ENCODE results near the gene ERRFI1. TPM values are rescaled to one million over a fixed set of nuclear protein-coding genes. Genes with fewer than 3 reads are reported as not detected.

Gene ERRFI1
- total RNA-seq, 2 experiments from 2014 or later: not detected

DNA sequence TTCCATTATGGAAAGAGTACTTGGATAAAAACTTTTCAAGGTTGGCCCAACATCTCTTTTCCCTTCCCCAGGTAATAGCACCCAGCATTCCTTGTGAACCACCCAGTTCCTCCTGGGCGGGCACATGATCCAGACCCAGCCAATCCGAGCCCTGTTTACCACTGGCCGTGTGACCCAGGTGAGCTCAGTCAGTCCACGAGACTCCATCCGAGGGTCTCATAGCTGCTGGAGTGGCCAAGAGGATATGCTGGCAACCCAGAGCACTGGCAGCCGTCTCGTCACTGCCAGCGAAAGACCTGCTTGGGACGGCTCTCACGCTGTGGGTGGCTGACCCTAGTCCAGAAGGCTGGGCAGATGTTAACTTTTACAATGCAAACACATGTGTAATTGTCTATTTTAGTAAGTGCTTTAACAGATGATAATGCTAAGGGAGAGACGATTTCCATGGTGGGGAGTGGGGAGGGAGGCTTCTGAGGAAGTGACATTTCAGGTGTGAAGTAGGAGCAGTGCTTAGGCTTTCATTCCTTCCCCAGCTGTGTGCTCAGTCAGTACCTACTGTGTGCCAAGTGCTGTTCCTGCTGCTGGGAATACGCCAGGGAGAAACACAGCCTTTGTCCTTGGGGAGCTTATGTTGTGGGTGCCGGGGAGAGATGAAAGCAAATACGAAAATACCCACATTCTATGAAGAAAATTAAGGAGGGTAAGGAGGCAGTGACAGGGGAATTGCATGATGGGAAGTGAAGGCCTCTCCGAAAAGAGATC is 40.1 kb downstream of the ERRFI1 start:
- Histone ChIP-seq H2AFZ (ENCODE audit: low read length) (no peak overlapping the region), H3K27ac (ENCODE audit: low read depth, low read length, poor library complexity, severe bottlenecking) (no peak overlapping the region), H4K20me1 (ENCODE audit: insufficient read depth, low read length) (no peaks in the 10 kb centered on the region; the same call in 1 of the 2 replicates), H3K36me3 (ENCODE audit: insufficient read depth, low read length) (peaks cover 62% of the 10 kb centered on the region), H3K9me3 (ENCODE audit: low read length) (no peaks in the 10 kb centered on the region), H3K9me2 (ENCODE audit: insufficient read depth, low read length) (no peaks in the 10 kb centered on the region), H3K4me3 (ENCODE audit: low read depth, low read length, poor library complexity, severe bottlenecking) (no peak overlapping the region), H3K79me2 (ENCODE audit: insufficient read depth, low read depth, low read length) (no peaks in the 10 kb centered on the region), H3K4me1 (ENCODE audit: insufficient read depth, low read length, poor library complexity, severe bottlenecking) (no peaks in the 10 kb centered on the region), H3K4me2 (ENCODE audit: low read length) (no peak overlapping the region)
- no peak for DNase-seq (ENCODE audit: low spot score)
- no peak for TF ChIP-seq EZH2phosphoT487 (IDR thresholded peaks at IDR 0.05; ENCODE audit: borderline replicate concordance, low read depth, low read length)
- TF ChIP-seq, protein P1, sequence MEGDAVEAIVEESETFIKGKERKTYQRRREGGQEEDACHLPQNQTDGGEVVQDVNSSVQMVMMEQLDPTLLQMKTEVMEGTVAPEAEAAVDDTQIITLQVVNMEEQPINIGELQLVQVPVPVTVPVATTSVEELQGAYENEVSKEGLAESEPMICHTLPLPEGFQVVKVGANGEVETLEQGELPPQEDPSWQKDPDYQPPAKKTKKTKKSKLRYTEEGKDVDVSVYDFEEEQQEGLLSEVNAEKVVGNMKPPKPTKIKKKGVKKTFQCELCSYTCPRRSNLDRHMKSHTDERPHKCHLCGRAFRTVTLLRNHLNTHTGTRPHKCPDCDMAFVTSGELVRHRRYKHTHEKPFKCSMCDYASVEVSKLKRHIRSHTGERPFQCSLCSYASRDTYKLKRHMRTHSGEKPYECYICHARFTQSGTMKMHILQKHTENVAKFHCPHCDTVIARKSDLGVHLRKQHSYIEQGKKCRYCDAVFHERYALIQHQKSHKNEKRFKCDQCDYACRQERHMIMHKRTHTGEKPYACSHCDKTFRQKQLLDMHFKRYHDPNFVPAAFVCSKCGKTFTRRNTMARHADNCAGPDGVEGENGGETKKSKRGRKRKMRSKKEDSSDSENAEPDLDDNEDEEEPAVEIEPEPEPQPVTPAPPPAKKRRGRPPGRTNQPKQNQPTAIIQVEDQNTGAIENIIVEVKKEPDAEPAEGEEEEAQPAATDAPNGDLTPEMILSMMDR (conservative IDR thresholded peaks at IDR 0.05; ENCODE audit: low read length): no peak
- no TSS peak for BruUV-seq (replicated peaks)
- intact Hi-C loops (cut with micrococcal nuclease; ENCODE audit: unreplicated experiment): no loop called here
- ChIA-PET CTCF (ENCODE audit: unreplicated experiment) (no interaction called here), POLR2A (interaction anchor here (0.7 kb wide), 1 partner anchor 31 kb away, joined by 4 read pairs; no protein-coding TSS in a partner anchor)

DNA sequence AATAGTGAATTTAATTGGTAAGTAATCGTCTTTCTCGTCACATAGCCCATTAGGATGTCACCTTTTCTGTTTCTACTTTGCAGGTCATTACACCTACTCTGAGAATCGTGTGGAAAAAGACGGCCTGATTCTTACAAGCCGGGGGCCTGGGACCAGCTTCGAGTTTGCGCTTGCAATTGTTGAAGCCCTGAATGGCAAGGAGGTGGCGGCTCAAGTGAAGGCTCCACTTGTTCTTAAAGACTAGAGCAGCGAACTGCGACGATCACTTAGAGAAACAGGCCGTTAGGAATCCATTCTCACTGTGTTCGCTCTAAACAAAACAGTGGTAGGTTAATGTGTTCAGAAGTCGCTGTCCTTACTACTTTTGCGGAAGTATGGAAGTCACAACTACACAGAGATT is 41.3 kb downstream of the ERRFI1 start:
- ChIA-PET POLR2A (no interaction called here), CTCF (ENCODE audit: unreplicated experiment) (no interaction called here)
- no peaks in the 10 kb centered on the region for H3K79me2 ChIP-seq (ENCODE audit: insufficient read depth, low read depth, low read length)
- BruUV-seq (replicated peaks): no TSS peak
- intact Hi-C loops (cut with micrococcal nuclease; ENCODE audit: unreplicated experiment): no loop called here
- H3K27ac ChIP-seq (ENCODE audit: low read depth, low read length, poor library complexity, severe bottlenecking): no peak overlapping the region
- H3K4me3 ChIP-seq (ENCODE audit: low read depth, low read length, poor library complexity, severe bottlenecking): no peak overlapping the region
- no peaks in the 10 kb centered on the region for H3K9me3 ChIP-seq (ENCODE audit: low read length)
- peaks cover 68% of the 10 kb centered on the region for H3K36me3 ChIP-seq (ENCODE audit: insufficient read depth, low read length)
- no peak for TF ChIP-seq EZH2phosphoT487 (IDR thresholded peaks at IDR 0.05; ENCODE audit: borderline replicate concordance, low read depth, low read length)
- TF ChIP-seq, protein P1 (conservative IDR thresholded peaks at IDR 0.05; ENCODE audit: low read length): no peak
- H3K4me2 ChIP-seq (ENCODE audit: low read length): no peak overlapping the region
- no peak overlapping the region for H2AFZ ChIP-seq (ENCODE audit: low read length)
- H4K20me1 ChIP-seq (ENCODE audit: insufficient read depth, low read length): no peaks in the 10 kb centered on the region; the same call in 1 of the 2 replicates
- H3K4me1 ChIP-seq (ENCODE audit: insufficient read depth, low read length, poor library complexity, severe bottlenecking): no peaks in the 10 kb centered on the region
- H3K9me2 ChIP-seq (ENCODE audit: insufficient read depth, low read length): no peaks in the 10 kb centered on the region
- DNase-seq (ENCODE audit: low spot score): no peak
